ENCODE data around the gene DCST2. TPM values are rescaled to one million over a fixed set of nuclear protein-coding genes. Genes with fewer than 3 reads are reported as not detected.

Gene DCST2
- 0.08 to 0.67 TPM (median 0.45 TPM) in 5 replicates for total RNA-seq (2022; extraction: Qiagen RNA extraction; ENCODE audit: low read depth)

DNA sequence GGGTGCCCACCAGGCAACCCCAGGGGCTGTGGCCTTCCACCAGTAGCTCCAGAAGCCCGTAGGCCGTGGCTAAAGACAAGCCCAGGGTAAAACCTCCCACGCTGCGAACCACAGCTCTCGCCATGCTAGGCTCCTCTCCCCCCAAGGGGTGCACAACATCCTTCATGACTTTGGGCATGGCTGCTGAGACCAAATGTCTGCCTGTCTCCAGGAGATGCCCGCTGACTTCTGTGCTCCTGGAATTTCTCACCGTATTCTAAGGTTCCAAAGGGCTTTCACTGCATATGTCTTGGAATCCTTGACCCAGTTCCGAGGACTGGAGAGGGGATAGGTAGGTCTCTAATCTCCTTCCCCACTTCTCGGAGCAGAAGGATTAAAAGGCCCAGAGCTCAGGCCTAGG, at the start of gene DCST2, which contains the start of gene DCST1:
Gene DCST2, minus strand, starts transcription at position 258 of the 400 bp plus-strand sequence. Its CDS starts 80 bp downstream, at position 178.
Gene DCST1, plus strand, starts transcription at position 301 of the 400 bp plus-strand sequence. CDS start 213 bp downstream, outside the sequence.

DNA sequence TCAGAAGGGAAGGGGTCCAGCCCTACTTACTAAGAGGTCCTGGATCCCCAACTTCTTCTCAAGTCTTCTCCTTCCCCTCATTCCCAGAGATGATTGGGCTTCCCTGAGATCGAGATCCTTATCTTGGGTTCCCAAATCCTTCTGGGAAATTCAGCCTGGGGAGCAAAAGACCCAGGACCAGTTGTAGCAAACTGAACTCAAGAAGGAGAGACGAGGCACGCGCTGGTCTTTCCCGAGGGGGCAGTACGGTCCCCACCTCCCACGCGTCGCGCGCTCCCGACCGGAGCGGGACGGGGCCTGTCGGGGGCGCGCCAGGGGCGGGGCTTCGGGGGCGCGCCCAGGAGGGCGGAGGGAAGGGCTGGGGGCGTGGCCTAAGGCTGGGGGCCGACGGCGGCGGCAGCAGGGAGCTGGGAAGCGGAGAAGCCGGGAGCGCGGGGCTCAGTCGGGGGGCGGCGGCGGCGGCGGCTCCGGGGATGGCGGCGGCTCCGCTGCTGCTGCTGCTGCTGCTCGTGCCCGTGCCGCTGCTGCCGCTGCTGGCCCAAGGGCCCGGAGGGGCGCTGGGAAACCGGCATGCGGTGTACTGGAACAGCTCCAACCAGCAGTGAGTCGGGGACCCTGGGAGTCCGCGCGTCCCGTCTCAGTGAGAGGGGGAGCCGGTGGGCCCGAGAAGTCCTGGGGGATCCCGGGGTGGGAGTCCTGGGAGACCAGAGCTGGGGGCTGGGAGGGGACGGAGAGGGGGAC, 45.1 kb upstream of the DCST2 start, which contains the start of gene EFNA3:
Gene EFNA3, plus strand, starts transcription at position 369 of the 741 bp plus-strand sequence. Its CDS starts 105 bp downstream, at position 474.

DNA sequence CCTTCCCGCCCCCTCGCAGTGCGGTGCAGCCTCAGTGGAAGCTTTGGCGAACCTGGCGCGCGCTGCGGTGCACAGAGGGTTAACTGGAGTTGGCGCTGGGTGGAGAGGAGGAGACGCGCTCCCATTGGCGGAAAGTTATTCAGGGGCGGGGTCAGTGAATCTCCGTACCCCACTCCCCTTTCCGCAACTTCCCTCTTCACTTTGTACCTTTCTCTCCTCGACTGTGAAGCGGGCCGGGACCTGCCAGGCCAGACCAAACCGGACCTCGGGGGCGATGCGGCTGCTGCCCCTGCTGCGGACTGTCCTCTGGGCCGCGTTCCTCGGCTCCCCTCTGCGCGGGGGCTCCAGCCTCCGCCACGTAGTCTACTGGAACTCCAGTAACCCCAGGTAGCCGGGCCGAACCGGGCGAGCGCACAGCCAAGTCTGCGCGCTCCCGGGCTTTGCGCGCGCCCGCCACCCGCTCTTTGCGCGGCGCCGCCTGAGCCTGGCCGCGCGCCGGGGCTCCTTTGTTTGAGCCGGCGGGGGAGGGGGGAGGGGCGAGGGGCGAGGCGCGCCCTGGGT, 30.0 kb upstream of the DCST2 start, which contains the start of gene EFNA4:
Gene EFNA4, plus strand, starts transcription at position 191 of the 561 bp plus-strand sequence. Its CDS starts 84 bp downstream, at position 275.

DNA sequence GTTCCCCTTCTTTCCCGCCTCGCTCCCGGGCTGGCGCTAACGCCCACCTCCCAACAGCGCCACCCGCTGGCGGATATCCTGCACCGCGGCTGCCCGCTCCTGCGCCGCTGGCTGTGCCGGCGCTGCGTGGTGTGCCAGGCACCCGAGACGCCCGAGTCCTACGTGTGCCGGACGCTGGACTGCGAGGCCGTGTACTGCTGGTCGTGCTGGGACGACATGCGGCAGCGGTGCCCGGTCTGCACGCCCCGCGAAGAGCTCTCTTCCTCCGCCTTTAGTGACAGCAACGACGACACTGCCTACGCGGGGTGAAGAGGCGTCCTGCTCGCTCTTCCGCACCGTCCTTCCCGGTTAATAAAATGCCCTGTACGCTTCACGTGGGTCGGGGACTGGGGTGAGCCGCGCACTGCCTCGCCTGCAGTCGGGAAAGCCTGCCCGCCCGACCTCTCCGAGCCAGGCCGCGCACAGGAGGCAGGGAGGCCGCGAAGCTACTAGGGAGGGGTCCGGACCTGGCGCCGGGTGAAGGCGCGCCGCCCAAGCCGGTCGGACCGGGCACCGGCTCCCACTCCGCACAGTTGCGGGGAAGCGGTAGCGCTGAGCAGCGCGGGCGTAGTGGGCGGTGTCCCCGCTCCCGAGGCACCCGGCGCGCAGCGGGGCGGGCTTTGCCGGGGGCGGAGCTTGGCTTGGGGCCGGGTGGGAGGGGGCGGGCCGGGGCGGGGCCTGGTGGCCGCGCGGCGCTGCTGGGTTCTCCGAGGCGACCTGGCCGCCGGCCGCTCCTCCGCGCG, 17.2 kb upstream of the DCST2 start, which contains the start of gene ADAM15:
Gene ADAM15, plus strand, starts transcription at position 757 of the 782 bp plus-strand sequence. CDS start 71 bp downstream, outside the sequence.

DNA sequence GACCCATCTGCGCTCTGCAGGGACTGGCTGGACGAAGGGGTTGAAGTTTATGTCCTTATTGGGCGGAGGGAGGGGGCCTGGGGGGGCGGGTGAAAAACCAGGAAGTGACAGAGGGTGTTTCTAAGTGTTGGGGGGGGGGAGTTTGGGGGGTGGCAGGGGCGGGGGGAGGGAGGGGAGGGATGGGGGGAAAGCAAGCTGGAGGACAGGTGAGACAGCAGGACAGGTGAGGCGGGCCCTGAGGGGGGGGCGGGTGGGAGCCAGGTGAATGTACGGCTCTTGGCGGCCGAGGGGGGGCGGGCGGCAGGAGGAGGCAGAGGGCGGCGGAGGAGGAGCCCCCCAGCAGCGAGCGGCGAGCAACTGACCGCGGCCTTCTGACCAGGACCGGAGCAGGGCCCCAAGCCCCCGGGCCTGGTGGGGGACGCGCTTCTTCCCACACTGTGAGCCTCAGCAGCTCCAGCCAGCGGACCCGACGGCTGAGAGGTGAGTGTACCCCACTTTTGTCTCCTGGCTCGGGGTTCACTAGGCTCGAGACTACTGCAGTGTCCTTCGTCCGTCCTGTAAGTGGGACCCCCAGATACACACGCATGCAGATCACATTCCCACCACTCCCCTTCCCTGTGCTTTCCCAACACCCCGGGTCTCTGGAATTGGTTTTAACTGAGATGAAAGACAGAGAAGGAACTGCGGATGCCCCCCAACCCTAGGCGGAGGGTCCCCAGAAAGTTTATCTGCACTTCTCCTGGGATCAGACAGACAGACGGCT, 30.9 kb downstream of the DCST2 start, which contains the start of gene ZBTB7B:
Gene ZBTB7B, plus strand, starts transcription at position 339 of the 763 bp plus-strand sequence. CDS start 11,859 bp downstream, outside the sequence.

DNA sequence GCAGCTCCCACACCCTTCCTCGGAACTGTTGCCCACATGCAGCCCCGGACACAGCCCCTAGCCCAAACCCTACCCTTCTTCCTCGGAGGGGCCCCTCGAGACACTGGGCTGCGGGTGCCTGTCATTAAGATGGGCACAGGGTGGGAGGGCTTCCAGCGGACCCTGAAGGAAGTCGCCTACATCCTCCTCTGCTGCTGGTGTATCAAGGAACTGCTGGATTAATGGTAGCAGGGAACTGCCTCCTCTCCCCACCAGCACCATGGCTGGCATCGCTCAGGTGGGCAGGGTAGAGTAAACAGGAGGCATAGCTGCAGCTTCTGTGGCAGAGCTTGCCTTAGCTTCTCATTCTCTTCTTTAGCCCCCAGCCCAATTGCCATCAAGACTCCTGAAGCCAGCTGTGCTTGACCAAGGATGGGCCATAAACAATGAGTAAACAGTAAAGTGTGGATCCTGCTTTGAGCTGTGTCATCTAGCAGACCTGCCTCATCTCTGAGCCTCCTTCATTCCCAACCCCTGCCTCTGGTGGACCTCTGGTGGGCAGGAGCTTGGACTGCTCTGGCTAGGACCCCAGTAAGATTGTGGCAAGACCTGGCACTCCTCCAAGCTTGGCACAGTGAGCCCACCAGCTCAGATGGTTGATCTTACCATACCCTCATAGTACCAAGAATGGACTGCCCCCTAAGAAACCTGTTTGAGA, 39.9 kb downstream of the DCST2 start, which contains the start of gene LENEP:
Gene LENEP, plus strand, starts transcription at position 15 of the 697 bp plus-strand sequence. Its CDS starts 22 bp downstream, at position 37.

DNA sequence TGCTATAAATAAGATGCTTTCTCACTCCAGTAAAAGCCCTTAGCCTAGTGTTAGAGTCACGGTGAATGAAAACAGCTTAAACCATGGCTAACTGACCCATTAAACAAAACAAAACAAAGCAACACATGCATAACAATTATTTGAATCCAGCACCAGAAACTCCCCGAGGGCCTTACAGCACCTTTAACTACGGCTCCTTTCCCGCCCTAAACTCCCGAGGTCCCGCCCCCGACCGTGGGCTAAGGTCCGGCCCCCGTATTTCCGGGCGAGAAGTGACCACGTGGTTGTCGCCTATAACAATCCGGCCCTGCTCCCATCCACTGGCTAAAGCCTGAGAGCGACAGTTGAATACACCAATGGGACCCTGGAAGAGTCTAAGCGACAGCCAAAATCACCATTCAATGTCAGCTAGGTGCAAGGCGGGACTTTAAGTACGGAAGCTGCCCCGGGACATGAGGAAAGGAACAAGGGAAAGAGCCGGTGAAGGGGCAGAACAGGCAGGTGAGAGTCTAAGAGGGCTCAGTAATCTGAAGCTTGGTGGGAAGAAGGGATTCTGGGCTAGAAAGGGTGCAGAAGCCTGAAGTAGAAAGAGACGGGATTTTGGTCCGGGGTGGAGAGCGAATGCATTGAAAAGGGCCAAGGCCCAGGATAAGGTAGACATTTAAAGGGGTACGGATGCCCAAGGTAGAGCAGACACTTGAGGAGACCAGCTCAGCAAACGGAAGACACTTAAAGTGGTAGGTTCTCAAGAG, 50.5 kb downstream of the DCST2 start, which contains the start of gene FLAD1:
Gene FLAD1, plus strand, starts transcription at position 448 of the 752 bp plus-strand sequence. CDS start 351 bp downstream, outside the sequence.

DNA sequence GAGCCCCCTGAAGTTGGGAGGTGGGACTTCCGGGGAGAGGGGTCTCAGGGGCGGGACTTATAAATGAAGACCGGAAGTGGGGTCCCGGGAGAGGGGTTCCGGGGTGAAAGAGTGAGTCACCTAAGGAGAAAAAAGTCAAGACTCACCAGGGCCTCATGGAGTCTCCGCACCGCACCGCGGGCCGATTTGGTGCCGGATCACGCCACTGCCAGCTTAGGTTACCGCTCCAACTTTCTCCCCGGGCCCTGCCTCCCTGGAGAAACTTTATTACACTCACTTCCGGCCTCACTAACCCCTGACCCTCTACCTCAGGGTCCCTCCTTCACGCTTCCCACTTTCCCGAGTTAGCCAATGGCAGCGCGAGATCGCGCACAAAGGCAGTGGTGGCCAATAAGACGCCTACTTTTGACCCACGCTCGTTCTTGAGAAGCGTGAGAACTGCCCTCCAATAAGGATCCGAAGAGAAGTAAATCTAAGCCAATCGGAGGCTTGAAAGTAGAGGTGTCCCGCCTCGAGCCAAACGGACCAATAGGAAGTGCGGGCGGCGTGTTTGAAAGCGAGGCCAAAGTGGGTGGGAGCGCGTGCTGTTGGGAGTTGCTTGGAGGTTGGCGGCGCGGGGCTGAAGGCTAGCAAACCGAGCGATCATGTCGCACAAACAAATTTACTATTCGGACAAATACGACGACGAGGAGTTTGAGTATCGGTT, 59.3 kb downstream of the DCST2 start, which contains the start of gene CKS1B:
Gene CKS1B, plus strand, starts transcription at position 580 of the 706 bp plus-strand sequence. Its CDS starts 65 bp downstream, at position 645.

DNA sequence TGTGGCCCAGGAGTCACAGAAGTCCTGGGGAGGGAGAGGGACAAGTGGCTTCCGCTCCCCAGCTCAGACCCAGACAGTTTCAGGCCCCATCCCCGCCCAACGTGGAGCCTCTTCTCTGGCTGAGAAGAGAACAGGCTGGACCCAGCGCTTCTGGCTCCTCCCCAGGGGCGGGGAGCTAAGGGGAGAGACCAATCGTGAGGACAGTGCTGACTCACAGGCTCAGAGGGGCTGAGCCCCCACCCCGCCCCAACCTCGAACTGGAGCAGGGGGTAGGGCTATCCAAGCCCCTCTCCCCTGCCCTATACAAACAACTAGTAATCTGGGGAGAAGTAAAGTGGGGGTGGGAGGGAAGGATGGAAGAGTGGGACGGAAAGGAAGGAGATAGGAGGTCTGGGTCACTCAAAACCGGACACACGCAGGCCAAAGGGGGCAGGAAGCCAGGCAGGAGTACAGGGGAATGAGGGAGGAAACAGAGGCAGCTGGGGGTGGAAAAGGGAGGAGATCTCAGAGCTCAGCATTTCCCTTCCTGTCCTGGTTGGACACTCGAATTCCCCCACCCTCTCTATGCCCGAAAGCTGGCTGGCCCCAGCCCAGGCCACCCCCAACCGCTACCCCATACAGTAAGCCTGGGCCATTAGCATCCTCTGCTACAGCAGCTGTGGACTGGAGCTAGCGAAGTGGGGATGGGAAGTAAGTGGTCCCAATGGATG, 62.8 kb downstream of the DCST2 start, which contains the start of gene SHC1:
Gene SHC1, minus strand, starts transcription at position 117 of the 710 bp plus-strand sequence. CDS start 221 bp downstream, outside the sequence.

Other genes starting within 250 kb of the DCST2 start
- 0.02 to 0.08 TPM (median 0.06 TPM) in 5 replicates for gene KCNN3, start 163.5 kb downstream of the DCST2 start, total RNA-seq (2022; extraction: Qiagen RNA extraction; ENCODE audit: low read depth)
- 34.6 to 44.3 TPM (median 42.0 TPM) in 5 replicates for gene PMVK, start 97.1 kb downstream of the DCST2 start, total RNA-seq (2022; extraction: Qiagen RNA extraction; ENCODE audit: low read depth)
- 11.8 to 16.5 TPM (median 14.4 TPM) in 5 replicates for gene PBXIP1, start 77.7 kb downstream of the DCST2 start, total RNA-seq (2022; extraction: Qiagen RNA extraction; ENCODE audit: low read depth)
- 19.5 to 24.1 TPM (median 22.6 TPM) in 5 replicates for gene PYGO2, start 72.0 kb downstream of the DCST2 start, total RNA-seq (2022; extraction: Qiagen RNA extraction; ENCODE audit: low read depth)
- gene SHC1, start 63.0 kb downstream of the DCST2 start, total RNA-seq (2022; extraction: Qiagen RNA extraction; ENCODE audit: low read depth) = 128 to 150 TPM (median 144 TPM) in 5 replicates
- gene CKS1B, start 59.1 kb downstream of the DCST2 start, total RNA-seq (2022; extraction: Qiagen RNA extraction; ENCODE audit: low read depth) = 325 to 385 TPM (median 338 TPM) in 5 replicates
- gene FLAD1, start 50.4 kb downstream of the DCST2 start, total RNA-seq (2022; extraction: Qiagen RNA extraction; ENCODE audit: low read depth) = 33.1 to 53.6 TPM (median 42.5 TPM) in 5 replicates
- not detected in 5 replicates for gene LENEP, start 40.2 kb downstream of the DCST2 start, total RNA-seq (2022; extraction: Qiagen RNA extraction; ENCODE audit: low read depth)
- 18.9 to 28.7 TPM (median 22.3 TPM) in 5 replicates for gene ZBTB7B, start 31.0 kb downstream of the DCST2 start, total RNA-seq (2022; extraction: Qiagen RNA extraction; ENCODE audit: low read depth)
- gene DCST1, start within 50 bp of the DCST2 start, total RNA-seq (2022; extraction: Qiagen RNA extraction; ENCODE audit: low read depth) = not detected in 5 replicates
- 52.7 to 85.0 TPM (median 72.2 TPM) in 5 replicates for gene ADAM15, start 17.5 kb upstream of the DCST2 start, total RNA-seq (2022; extraction: Qiagen RNA extraction; ENCODE audit: low read depth)
- 7.2 to 9.3 TPM (median 7.9 TPM) in 5 replicates for gene EFNA4, start 30.0 kb upstream of the DCST2 start, total RNA-seq (2022; extraction: Qiagen RNA extraction; ENCODE audit: low read depth)
- 3.0 to 5.4 TPM (median 3.9 TPM) in 5 replicates for gene EFNA3, start 45.1 kb upstream of the DCST2 start, total RNA-seq (2022; extraction: Qiagen RNA extraction; ENCODE audit: low read depth)
- 34.4 to 48.7 TPM (median 37.8 TPM) in 5 replicates for gene EFNA1, start 94.1 kb upstream of the DCST2 start, total RNA-seq (2022; extraction: Qiagen RNA extraction; ENCODE audit: low read depth)
- gene SLC50A1, start 102.1 kb upstream of the DCST2 start, total RNA-seq (2022; extraction: Qiagen RNA extraction; ENCODE audit: low read depth) = 33.6 to 37.6 TPM (median 35.3 TPM) in 5 replicates
- gene DPM3, start 106.8 kb upstream of the DCST2 start, total RNA-seq (2022; extraction: Qiagen RNA extraction; ENCODE audit: low read depth) = 64.1 to 107 TPM (median 94.9 TPM) in 5 replicates
- 193 to 252 TPM (median 242 TPM) in 5 replicates for gene KRTCAP2, start 139.5 kb upstream of the DCST2 start, total RNA-seq (2022; extraction: Qiagen RNA extraction; ENCODE audit: low read depth)
- 1.1 to 2.2 TPM (median 1.4 TPM) in 5 replicates for gene TRIM46, start 140.1 kb upstream of the DCST2 start, total RNA-seq (2022; extraction: Qiagen RNA extraction; ENCODE audit: low read depth)
- 5.5 to 10.3 TPM (median 7.8 TPM) in 5 replicates for gene THBS3, start 174.1 kb upstream of the DCST2 start, total RNA-seq (2022; extraction: Qiagen RNA extraction; ENCODE audit: low read depth)
- gene MTX1, start 174.9 kb upstream of the DCST2 start, total RNA-seq (2022; extraction: Qiagen RNA extraction; ENCODE audit: low read depth) = 61.2 to 76.7 TPM (median 74.1 TPM) in 5 replicates
- gene ENTREP3, start 221.7 kb upstream of the DCST2 start, total RNA-seq (2022; extraction: Qiagen RNA extraction; ENCODE audit: low read depth) = 27.2 to 41.6 TPM (median 36.2 TPM) in 5 replicates
- 95.7 to 138 TPM (median 124 TPM) in 5 replicates for gene SCAMP3, start 228.6 kb upstream of the DCST2 start, total RNA-seq (2022; extraction: Qiagen RNA extraction; ENCODE audit: low read depth)
- 20.3 to 28.2 TPM (median 22.9 TPM) in 5 replicates for gene CLK2, start 239.7 kb upstream of the DCST2 start, total RNA-seq (2022; extraction: Qiagen RNA extraction; ENCODE audit: low read depth)
- gene HCN3, start 243.7 kb upstream of the DCST2 start, total RNA-seq (2022; extraction: Qiagen RNA extraction; ENCODE audit: low read depth) = 2.6 to 6.2 TPM (median 4.4 TPM) in 5 replicates